K562 (cell line): ENCODE measurements around the gene ASMTL. TPM values are rescaled to one million over a fixed set of nuclear protein-coding genes. Genes with fewer than 3 reads are reported as not detected.
A peak's percentile ranks its signal among the peaks of the same experiment; 100 is the strongest.

Experiments used
- NELFE ChIP-seq: IDR thresholded peaks from 2 replicates; pipeline ENCODE4 v1.6.1; 2011; ENCODE audit warnings: mild to moderate bottlenecking; ENCODE audit not compliant: insufficient read depth, insufficient read length
- RAD21 ChIP-seq, 2 experiments: fragments of 250-450 bp in 1 of 2; fragments of 450-650 bp in 1 of 2; sonication (Bioruptor Pico) in 1 of 2; formaldehyde crosslinking in 1 of 2; IDR thresholded peaks in 1 of 2; conservative IDR thresholded peaks in 1 of 2; 2 replicates each; pipeline versions ENCODE4 v1.4.0 to v1.8.0; 2020 to 2022; ENCODE audit warnings: mild to moderate bottlenecking in 2 of 2, moderate library complexity in 1 of 2
- ZBTB33 ChIP-seq: sonication (generic); formaldehyde crosslinking; IDR thresholded peaks from 2 replicates; pipeline ENCODE4 v1.8.1; 2023; ENCODE audit warnings: mild to moderate bottlenecking, missing genetic modification reagents
- polyA plus RNA-seq, 8 experiments: library from polyadenylated mRNA; depleted of rRNA in 4 of 8; stranded (reverse) in 5 of 8; unstranded in 3 of 8; fragments of >200 nt; fragmentation: Nextera tagmentation in 2 of 8; fragmentation: Illumina TruSeq in 1 of 8; extraction: Ambion mirVana in 2 of 8; extraction: Trizol in 1 of 8; gene quantifications; 2 replicates each; pipeline versions ENCODE4 v1.2.1 to v1.2.3, GENCODE V29; 2011 to 2014; ENCODE audit warnings: inconsistent platforms in 1 of 8, missing spikeins in 1 of 8
- total RNA-seq, 7 experiments: library from RNA; depleted of rRNA in 6 of 7; stranded (reverse); fragments of >200 nt in 6 of 7; fragmentation: Illumina TruSeq in 2 of 7; extraction: Trizol in 2 of 7; gene quantifications; 2 replicates each; pipeline versions ENCODE4 v1.2.1 to v1.2.3, GENCODE V29; 2011 to 2021; ENCODE audit warnings: low replicate concordance in 1 of 7
- TF ChIP-seq, protein P1 (sequence below), 2 experiments: fragments of 450-650 bp; formaldehyde crosslinking in 1 of 2; IDR thresholded peaks; 2 replicates each; pipeline versions ENCODE4 v1.4.0 to v1.6.1; 2014 to 2020; ENCODE audit warnings: mild to moderate bottlenecking in 2 of 2, borderline replicate concordance in 1 of 2, low read depth in 1 of 2

ASMTL gene
- total and polyA plus RNA-seq, 9 of the 15 experiments (the other 6 are each of a cell fraction or from before 2014, with no cell fraction given), result 0.56 to 20.6 (median 7.6) TPM

DNA sequence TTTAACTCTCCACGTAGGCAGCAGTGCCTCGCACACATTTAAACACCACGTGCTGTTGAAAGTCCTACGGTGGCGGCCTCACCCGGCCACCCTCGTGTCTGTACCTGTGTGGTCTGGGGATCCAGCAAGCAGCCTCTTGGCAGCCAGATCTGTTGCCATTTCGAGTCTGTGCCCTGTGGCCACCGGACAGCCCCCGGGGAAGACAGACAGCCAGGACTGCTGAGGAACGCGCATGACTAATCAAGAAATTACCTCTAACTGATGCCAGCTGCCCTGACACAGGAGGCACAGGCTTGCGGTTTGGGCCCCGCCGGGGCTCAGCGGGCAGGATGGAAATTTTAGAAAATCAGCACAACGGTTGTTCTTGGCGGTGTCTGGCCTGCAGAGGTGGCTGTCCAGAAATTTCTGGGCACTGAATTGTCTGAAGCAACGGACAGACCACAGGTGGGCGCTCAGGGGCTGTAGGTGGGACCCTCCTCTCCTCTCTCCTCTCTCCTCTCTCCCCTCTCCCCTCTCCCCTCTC lies 15.6 kb upstream of the ASMTL start (continued):
- TF ChIP-seq, protein P1, sequence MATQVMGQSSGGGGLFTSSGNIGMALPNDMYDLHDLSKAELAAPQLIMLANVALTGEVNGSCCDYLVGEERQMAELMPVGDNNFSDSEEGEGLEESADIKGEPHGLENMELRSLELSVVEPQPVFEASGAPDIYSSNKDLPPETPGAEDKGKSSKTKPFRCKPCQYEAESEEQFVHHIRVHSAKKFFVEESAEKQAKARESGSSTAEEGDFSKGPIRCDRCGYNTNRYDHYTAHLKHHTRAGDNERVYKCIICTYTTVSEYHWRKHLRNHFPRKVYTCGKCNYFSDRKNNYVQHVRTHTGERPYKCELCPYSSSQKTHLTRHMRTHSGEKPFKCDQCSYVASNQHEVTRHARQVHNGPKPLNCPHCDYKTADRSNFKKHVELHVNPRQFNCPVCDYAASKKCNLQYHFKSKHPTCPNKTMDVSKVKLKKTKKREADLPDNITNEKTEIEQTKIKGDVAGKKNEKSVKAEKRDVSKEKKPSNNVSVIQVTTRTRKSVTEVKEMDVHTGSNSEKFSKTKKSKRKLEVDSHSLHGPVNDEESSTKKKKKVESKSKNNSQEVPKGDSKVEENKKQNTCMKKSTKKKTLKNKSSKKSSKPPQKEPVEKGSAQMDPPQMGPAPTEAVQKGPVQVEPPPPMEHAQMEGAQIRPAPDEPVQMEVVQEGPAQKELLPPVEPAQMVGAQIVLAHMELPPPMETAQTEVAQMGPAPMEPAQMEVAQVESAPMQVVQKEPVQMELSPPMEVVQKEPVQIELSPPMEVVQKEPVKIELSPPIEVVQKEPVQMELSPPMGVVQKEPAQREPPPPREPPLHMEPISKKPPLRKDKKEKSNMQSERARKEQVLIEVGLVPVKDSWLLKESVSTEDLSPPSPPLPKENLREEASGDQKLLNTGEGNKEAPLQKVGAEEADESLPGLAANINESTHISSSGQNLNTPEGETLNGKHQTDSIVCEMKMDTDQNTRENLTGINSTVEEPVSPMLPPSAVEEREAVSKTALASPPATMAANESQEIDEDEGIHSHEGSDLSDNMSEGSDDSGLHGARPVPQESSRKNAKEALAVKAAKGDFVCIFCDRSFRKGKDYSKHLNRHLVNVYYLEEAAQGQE (IDR thresholded peaks at IDR 0.05; ENCODE audit: borderline replicate concordance), result peak; percentile 39; the same call in 1 of the 2 replicates
- TF ChIP-seq, protein P1 (CRISPR knock-in tag; IDR thresholded peaks at IDR 0.05; ENCODE audit: low read depth), result no peak
- TF ChIP-seq NELFE (no peak), ZBTB33 (peak; percentile 41; the same call in 1 of the 2 replicates), RAD21 (CRISPR knock-in tag; conservative IDR thresholded peaks at IDR 0.05 in 1 of 2, IDR thresholded peaks at IDR 0.05 in 1 of 2) (peak; percentile 39 to 48)
